Measurements from ENCODE around the gene CTNNA1.

The CTNNA1 gene

DNA sequence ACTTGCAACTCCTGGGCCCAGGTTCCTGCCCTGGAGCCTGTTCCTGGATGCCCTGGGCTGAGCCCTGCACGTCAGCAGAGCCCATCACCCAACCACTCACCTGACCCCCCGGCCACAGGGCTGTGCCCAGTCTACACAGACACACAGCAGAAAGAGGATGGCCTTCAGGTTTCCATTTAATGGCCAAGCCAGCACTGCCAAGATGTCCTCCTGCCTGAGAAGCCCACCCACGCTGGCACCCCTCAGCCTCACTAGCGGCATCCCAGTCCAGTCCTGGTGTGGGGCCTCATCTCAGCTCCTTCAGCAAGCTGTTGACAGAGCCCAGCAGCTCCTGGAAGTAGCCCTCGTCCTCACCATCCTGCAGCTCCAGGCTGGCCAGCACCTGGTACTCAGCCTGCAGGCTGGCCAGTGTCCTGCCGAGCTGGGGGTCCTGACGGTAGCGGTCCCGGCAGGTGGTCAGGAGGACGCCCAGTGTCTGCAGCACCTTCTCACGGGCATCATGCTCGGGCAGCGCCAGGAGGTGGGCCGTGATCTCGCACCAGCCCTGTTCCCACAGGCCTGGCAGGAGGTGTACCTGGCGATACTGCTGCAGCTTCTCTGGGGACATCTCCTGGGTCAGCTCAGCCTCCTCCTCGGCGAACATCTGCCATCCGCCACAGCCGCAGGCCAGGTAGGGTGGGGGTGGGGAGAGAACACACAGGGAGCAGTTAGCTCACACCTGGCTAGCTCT lies 193.8 kb downstream of the CTNNA1 start:
- no peak for DNase-seq

DNA sequence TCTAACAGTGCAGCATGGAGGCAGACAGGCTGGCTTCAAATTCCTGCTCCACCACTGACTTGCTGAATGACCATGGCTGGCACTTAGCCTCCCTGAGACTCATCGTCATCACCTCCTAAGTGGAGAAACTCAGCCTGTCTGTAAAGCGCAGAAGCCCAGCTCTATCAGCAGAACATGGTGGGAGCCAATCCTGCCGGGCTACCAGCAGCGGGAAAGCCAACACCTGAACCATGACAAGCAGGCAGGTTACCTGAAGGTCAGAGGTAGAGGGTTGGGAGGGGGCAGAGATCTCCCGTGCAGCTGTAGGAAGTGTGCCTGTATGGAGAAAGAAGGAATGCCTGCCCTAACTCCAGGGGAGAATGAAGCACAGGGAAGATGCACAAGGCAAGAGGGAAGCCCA lies 194.6 kb downstream of the CTNNA1 start:
- DNase-seq: no peak

DNA sequence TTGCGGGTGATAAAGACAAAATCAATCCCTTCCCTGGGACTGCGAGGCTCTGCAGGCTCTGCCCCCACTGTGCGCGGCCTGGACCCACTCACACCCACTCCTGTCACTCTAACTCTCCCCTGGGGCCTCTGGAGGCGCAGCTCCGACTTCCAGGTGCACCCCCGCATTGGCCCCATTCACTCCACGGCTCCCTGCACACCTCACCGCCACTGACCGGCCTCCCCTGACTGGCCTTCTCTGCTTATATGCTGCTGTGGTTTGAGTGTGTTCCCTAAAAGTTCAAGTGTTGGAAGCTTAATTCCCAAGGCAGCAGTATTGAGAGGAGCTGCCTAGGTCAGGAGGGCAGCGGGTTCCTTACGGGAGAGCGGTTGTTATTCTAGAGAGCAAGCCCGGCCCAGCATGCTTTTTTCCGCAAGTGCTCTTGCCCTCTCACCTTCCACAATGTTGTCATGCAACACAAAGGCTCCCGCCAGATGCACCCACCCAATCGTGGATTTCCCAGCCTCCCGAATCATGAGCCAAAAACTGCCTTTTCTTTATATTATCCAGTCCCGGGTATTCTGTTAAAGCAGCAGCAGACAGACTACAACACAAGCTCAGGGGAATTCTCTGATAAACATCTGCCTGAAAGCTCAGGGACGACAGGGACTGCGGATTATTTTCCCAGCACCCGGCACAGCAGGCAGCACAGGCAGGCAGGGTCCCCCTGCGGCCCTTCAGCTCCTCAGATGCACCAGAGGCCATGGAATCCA lies 195.4 kb downstream of the CTNNA1 start:
- DNase-seq: no peak

DNA sequence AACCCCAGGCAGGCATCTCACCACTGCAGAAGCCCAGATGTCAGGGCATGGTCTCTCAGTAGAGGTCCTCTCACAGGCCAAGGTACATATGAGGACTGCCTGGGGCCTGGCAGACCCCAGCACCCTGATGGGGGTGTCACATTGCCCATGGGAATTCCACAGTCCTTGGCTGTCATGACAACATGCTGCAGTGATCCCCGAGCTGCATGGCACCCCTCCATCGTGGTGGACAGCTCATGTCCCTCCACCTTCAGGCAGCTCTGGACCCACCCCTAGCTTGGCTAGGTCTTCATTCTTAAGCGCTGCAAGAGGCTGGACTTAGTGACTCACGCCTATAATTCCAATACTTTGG lies 196.0 kb downstream of the CTNNA1 start:
- DNase-seq: no peak

DNA sequence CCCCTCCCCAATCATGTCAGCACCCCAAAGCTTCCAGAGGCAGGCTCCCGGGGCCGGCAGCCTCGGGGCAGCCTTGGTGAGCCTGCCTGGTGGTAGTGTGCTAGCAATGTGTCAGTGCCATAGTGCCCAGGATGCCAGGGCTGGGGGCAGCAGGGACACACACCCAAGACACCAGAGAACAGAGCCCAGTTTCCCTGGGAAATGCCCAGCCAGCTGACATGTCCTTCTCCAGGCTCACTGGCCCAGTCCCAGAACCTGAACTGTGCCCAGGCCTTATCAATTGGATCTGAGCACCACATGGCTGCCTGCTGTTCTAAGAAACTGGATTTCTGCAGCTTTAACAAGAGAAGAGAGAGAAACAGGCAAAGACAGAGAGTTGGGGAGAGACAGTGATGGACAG lies 196.8 kb downstream of the CTNNA1 start:
- DNase-seq: peak in 1 of 58 donors; percentile 50

DNA sequence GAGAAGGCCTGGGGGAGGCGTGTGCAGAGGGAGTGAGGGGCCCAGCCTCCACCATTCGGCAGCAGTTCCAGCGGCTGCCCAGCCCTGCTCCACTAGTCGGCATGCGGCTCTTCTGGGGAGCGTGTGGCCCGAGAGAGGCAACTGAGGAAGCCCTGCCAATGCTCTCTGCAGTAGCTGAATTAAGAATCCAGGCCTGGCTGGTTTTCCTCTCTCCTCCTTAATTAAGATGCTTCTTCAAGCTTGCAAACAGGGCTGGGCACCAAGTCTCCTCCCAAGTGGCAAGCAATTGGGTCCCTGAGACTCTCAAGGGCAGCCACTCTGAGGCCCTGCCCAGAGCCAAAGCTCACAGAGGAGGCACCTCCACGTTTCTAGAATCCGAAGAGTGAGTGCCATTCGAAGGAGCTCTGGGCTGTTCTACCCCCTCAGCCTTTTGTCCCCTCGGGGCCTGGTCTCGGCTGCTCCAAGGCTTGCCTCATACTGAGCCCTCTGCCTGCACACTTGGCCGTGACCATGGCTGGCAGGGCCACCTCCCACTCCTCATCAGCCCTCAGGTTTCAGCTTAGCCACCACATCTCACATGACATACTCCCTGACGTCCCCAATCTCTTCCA lies 197.3 kb downstream of the CTNNA1 start:
- DNase-seq: peak in 48 of 58 donors; percentile 34 to 91 (median 62)

DNA sequence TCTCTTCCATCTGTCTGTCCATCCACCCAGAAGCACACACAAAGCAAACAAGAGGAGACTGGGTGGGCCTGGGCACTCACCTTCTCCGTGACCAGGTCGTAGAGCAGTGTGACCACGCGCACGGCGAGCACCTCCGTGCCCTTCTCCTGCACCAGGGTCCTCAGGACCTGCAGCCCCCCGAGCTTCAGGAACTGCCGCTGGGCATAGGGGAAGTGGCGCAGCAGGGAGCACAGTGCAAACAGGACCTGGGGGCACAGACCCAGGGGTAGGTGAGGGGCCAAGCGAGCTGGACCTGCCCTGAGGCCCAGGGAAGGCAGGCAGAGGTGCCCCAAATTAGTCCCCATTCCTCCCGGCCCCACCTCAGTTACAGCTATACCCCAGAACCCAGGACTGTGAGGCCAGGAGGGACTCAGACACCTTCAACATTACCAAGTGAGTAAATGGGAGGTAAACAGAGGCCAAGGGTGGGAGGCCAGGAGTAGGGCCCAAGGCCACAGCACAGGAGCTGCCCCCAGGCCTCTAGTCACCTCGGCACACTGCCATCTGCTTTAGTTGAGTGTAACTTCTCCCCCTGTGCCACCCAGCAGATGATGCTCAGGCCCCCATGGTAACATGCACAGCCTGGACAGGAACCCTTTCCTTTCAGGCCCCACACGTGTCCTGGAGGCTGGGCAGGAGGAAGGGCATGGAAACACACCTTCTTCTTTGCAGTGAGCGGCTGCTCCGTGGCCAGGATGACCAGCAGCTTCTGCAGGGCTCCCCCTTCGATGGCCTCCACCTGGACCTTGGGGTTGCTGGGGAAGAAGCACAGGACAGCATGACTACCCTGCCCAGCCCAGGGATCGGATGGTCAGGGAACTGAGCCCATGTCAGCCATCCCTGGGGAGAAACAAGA lies 198.1 kb downstream of the CTNNA1 start:
- no peak for DNase-seq

DNA sequence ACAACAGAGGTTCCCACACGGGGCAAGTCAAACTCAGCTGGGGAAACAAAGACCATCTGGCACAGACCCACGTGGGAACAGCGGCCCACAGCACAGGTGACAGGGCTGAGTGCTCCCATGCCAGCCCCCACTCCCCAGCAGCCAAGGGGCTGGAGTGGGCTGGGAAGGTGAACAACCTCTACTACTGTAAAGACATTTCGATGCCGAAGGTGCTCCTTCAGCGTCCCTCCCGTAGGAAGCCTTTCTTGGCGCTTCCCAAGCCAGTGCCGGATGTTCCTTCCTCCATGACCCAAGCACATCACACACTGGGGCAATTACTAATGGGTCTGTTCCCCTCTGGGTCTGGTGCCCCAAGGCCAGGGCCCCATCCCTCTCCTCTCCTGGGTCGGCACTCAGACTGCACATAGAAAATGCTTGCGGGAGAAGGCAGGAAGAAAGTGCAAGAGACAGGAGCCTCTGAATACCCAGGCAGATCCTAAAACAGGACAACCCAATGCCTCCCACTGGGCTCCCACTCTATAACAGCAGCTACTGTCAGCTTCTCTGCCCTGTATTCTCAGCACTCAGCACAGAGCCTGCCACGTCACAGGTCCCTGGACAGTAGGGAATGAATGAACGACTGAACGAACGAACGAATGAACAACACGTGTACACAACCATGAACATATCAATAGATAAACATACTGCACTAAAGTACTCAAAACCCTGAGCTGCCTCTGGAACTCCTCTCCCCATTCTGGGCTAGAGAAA lies 198.9 kb downstream of the CTNNA1 start:
- DNase-seq: peak in 3 of 58 donors; percentile 24 to 34 (median 26)

DNA sequence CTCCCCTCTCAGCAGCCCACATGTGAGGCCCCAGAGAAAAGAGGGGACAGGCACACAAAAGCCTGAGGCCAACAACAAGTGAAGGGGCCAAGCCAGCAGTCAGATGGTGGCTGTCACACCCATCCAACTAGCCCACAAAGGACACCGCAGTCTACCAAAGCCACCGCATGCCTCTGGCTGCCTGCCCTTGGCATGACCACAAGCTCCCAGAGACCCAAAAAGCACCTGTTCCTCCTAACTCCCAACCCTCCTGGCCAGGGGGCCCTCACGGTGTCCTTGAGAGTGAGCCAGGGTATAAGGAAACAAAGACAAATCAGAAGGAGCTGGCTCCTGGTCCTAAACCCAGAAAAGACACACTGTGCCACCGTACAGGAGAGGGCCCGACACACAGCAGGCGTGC lies 199.7 kb downstream of the CTNNA1 start:
- DNase-seq: peak in 14 of 58 donors; percentile 50 to 82 (median 66)

DNA sequence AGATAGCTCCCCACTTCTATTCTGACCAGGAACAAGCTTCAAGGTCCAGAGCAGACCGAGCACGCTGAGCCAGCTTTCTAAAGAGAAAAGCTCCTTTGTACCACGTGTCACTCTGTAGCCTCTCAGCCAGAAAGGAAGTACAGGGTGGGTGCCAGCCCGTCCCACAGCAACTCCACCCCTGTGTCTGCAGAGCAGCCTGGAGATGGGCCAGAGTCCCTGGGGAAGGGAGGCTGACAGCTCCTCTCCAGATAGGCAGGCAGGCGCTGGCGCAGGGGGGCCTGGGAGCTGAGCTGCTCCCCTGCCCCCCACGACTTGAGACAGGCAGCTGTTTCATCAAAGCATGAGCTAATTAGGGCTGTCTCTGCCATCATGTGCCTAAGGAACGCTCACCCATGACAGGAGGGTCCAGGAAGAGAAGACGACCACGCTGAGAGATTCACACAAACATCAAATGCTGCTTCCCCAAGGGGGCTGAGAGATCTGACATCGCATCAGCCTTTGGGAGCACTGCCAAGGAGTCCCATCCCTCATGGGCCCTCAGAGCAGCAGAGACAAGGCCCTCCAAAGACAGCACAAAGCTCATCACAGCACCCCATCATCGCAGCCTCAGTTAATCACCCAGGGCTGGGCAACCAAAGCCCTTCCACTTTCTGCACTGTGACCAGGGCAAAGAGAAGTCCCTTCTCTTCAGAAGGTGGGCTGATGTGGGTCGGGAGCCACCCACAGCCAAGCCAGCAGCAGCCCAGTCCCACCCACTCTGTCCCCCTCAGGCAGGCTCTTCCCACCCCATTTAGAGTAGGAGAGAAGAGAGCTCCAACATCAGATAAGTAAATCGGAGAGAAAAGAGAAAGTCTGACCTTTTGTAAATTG lies 200.4 kb downstream of the CTNNA1 start:
- peak; percentile 50 to 97 (median 88) for DNase-seq

DNA sequence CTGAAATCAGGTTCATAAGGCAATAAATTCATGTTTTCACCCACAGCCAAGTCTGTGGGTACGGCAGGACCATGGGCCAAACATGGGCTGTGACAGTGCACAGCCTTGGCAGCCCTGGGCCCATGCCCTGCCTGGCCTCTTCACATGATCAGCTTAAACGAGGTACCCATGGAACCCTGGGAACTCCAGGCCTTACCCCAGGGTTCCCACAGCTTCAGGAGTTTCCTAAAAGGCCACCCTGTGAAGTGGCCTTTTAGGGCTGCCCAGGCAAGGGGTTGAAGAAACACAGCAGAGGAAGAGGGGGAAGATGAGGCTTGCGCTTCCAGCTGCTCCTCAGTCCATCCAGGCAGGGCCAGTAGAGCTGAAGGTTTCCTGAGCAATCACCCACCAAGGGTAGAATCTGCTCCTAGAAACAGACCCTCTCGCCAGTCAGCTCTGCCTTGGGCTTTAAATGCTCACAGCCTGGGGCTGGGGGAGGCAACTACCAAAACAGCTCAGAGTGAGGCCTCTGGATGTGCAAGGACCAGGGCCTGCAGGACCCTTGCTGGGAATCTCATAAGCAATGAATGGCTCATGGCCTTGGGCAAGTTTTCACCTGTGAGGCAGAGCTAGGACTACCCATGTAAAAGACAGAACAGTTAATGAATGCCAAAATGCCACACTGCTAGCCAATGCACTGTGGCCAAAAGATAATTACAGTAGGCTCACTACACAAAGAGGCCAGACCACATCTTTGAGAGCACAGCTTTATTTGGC lies 201.2 kb downstream of the CTNNA1 start:
- DNase-seq: peak in 1 of 58 donors; percentile 30

DNA sequence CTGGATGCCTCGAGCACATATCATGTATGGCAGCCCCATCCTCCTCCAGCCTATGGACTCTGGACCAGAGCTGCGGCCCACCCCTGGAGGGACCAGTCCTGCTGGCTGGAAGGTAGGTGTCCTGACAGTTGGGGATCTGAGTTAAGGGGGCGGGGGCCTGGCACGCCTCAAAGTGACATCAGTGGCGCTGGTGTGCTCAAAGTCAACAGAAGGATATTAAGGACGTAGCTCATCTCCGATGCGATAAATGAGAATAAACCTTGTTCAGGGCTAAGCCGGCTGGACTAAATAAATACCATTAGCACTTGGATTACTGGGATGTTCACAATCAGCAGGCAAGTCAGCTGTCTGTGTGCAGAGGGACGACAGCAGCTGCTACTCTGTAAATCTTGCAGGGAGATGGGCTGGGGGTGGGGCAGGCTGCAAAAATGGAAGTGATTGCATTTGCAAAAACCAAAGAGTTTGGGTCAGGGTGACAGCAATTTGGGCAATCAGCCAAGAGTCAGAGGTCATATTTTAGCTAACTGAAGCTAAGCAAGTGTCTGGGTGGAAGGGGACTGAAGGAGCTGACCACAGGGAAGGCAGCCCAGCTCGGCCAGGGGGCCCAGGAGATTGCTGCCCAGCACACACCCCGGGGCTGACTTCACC lies 201.9 kb downstream of the CTNNA1 start:
- DNase-seq: peak in 40 of 58 donors; percentile 16 to 74 (median 52)

DNA sequence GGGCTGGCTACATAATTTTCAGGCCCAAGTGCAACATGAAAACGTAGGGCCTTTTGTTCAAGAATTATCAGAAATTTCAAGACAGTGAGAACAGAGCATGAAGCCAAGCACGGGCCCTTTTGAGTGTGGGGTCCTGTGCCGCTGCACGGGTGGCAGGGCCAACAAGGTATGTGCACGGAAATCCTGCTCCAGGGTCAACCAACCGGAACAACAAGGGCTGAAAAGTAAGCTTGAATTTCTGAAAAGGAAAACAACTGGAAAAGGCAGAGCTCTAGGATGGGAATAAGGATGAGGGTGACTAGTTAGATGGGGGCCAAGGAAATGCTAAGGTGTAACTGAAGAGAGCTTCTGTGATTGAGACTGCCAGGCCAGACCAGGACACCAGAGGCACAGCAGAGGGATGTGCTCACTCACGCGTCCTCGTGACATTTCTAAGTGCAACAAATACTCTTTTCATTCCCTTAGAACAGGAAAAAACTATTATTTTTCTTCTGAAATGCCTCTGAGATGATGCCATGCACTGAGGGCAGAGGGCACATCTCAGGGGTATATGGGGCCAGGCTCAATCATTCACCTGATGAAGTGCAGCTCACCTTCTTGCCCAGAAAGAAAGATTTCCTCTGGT lies 202.6 kb downstream of the CTNNA1 start:
- peak in 1 of 58 donors; percentile 29 for DNase-seq

DNA sequence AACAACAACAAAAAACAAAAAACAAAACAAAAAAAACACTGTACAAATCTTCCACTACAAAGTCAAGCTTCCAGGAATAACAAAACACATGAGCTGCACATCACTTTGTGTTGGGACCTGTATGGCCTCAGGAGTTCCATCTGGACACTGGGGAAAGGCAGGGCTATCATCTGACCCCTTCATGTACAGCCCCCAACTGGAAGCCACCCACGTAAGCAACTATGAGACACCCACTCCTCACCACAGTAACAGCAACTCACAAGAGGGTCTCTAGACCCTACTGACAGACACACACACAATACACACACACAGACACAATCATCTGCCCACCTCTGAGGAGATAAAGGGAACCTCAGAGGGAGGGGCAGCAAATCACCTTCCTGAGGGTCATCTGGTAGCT lies 203.6 kb downstream of the CTNNA1 start:
- DNase-seq: no peak

DNA sequence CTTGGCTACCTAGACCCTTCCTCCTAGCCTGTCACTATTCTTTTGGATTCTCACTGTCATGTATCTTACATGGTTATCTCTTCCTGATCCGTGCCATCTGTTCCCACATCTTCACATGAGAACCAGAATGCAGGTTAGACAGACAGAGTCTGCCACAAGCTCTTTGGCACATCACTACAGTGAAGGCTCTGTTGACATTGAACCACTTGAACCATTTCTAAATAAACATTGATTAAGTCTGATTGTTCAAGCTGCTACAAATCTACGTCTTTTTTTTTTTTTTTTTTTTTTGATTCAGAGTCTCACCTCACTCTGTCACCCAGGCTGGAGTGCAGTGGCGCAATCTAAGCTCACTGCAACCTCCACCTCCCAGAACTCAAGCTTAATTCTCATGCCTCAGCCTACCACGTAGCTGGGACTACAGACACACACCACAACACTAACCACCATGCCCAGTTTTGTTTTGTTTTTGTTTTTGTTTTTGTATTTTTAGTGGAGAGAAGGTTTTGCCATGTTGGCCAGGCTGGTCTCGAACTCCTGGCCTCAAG lies 207.0 kb downstream of the CTNNA1 start:
- no peak for DNase-seq

DNA sequence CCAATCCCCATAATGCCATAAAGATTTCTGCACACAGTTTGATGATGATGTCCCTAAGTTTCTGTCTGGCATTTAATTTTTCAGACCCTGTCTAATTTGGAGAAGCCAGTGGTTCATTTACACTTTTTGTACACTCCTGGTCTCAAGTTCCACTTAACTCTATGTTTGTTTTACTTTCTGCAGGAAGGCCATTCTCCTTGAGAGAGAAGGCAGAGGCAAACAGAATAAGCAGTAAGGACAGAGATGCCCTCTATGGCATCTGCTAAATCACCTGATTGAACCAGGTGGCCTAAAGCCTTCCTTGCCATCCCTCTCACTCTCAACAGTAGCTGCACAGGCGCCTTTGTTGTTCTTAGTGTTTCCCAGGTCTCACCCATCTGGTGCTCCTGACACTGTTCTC lies 208.0 kb downstream of the CTNNA1 start:
- no peak for DNase-seq

DNA sequence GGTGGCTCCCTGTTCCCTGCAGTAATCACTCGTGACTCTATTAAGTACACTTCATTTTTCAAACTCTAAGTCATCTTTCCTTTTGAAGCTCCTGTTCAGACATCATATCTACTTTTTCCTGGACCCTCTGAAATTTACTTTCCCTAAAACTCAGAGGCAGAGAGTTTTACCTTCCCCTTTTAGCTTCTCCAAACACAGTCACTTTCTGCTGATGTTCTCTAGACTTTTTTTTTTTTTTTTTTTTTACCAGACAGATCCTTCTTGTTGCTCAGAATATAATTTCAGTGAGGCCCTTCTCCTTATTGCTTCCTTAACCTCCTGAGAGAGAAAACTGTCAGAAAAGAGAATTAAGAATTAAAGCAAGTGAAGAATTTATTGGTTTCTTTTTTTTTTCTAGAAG lies 208.5 kb downstream of the CTNNA1 start:
- no peak for DNase-seq

All from anterior cingulate cortex (tissue), 58 donors.